ENCODE measurements around the gene FGF4.

Gene FGF4
- total RNA-seq: 0 to 0.09 reads per million in 2 donors

DNA sequence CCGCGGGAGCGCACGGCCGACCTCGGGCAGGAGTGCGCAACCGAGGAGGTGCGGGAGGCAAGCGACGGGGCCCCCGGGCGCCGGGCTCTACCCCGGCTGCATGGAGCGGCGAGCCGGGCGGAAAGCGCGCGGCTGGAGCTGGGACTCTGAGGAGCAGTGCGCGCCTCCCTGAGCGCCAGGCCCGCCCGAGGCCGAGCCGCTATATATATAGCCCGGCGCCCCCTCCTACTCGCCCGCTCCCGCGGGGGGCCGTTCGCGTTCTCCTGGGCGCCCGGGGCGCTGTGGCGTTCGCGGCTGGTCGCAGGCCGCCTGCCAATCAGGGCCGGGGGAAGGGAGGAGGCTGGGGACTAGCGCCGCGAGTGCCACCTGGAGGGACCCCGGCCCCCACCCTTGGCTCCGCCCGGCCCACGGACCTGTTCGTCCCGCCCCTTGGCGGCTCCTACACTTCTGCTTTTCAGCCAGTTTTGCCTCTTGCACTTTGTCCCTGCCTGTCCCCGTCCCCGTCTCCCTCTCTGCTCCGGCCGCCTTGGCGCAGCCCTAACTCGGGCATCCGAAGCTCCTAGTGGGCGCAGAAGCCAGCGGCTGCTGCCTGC is at the start of gene FGF4:
FGF4 (minus strand) TSS at position 179 of the 593 bp plus-strand sequence. CDS start 257 bp downstream, outside the sequence.
- no peak for DNase-seq

DNA sequence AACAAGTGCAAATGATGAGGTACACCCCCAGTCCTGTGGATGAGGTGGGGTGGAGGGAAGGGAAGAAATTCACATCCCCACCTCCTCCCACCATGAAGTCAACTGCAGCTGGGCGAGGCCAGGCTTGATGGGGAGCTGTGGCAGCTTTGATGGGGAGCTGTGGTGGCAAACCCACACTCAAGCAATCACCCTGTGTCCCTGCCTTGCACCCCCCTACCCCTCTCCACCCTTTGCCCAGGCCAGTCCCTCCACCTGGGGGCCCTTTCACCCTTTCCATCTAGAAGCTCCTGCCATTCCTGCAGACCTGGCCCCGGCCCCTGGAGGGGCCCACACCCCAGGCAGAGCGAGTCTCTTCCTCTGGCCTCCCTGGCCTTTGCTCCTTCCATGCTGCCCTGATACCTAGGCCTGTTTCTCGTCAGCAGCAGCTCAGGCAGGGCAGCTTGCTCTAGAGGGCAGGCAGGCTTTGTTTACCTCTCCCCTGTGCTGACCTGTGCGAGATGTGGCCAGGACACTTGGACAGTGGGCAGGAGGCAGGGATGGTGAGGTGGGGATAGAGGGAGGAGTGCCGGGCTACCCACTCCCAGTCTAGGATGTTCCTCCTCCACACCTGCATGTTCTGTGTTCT is 48.6 kb upstream of the FGF4 start:
- DNase-seq: no peak

- no peak for DNase-seq
Observed at GRCh38 chr11:69822676-69823494, 47.7 kb upstream of the FGF4 start.

- no peak for DNase-seq
Observed at GRCh38 chr11:69821511-69822040, 46.4 kb upstream of the FGF4 start.

DNA sequence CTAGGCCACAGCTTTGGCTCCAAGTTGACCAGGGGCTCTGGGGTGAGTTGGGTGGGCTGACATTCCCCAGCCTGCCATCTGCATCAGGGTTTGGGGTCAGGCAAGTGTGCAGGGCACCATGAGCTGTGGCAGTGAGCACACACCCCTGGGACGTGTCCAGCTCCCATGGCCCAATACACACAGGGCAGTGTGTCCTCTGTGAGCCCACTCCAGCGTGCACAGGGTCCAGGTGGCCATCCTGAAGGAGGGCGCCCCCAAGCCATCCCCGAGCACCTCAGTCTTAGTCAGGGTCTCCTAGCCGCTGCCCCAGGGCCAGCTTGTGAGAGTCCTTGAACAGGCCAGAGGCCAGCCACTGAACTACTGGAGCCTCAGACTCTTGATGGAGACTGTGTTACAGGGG is 45.3 kb upstream of the FGF4 start:
- no peak for DNase-seq

- no peak for DNase-seq
Observed at GRCh38 chr11:69819541-69820070, 44.5 kb upstream of the FGF4 start.

- no peak for DNase-seq
Observed at GRCh38 chr11:69818603-69819441, 43.7 kb upstream of the FGF4 start, which contains the start of gene FGF3. Gene FGF3 (minus strand): TSS chr11:69819416. CDS start chr11:69818933, 483 bp downstream.

DNA sequence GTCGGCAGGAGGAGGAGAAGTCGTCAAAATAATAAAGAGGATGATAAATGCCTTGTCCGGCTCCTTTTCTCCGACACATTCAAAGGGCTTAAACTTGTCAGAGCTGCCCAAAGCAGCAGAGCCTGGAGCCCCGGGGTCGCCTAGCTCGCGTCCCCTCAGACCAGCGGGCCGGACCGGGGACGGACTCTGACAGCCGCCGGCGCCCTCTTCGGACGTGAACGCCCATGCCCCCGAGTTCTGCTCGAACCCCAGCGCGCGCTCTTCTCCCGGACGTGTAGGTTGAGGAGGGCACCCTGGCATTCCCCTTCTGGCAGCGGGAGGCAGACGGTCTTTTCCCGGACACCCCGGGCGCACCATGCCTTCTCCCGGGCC is 43.1 kb upstream of the FGF4 start:
- no peak for DNase-seq

- DNase-seq: no peak
Observed at GRCh38 chr11:69817265-69818230, 42.4 kb upstream of the FGF4 start.

DNA sequence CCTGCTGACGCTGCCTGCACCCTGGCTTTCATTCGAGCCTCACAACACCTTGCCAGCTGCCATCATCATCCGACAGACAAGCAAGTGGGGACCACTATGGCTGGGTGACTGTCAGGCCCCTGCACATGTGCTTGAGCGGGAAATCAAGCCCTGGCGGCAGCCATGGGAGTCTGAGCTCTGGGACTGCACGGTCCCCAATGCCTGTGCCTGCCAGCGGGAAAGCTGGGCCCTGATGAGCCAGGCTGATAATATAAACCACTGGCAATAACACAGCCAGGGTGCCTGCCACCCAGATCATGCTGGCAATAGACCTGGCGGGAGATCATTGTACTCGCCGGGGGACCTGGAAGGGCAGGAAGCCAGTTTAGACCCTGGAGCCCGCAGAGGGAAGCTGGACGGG is 41.5 kb upstream of the FGF4 start:
- no peak for DNase-seq

GRCh38 chr11:69815973-69816372 is 40.8 kb upstream of the FGF4 start:
- no peak for DNase-seq

DNA sequence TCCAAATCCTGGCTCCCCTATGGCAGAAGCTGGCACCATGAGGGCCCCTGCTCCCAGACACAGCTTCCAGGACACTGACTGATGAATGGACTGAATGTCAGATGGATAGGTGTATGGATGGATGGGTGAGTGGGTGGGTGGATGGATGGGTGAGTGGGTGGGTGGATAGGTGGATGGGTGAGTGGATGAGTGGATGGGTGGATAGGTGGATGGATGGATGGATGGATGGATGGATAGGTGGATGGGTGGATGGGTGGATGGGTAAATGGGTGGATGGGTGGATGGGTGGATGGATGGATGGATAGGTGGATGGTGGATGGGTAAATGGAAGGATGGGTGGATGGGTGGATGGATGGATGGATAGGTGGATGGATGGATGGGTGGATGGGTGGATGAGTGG is 39.8 kb upstream of the FGF4 start:
- no peak for DNase-seq

DNA sequence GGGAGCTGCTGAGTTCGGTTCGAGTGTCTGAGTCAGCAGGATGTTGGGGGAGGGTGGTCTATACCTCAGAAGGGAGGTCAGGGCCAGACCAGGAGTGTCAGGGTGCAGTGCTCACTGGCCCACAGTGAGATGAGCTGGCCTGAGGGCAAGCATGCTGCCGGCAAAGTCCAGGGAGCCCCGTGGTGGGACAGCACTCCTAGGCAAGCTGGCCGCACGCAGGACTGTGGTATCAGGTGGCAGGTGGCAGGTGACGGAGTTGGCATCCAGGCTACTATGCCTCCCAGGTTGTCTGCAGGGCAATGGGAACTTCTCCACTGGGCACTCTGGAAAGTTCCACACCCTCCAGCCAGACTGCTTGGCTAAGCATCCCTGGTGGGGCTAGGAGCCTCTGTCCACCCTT is 39.3 kb upstream of the FGF4 start:
- DNase-seq: no peak

DNA sequence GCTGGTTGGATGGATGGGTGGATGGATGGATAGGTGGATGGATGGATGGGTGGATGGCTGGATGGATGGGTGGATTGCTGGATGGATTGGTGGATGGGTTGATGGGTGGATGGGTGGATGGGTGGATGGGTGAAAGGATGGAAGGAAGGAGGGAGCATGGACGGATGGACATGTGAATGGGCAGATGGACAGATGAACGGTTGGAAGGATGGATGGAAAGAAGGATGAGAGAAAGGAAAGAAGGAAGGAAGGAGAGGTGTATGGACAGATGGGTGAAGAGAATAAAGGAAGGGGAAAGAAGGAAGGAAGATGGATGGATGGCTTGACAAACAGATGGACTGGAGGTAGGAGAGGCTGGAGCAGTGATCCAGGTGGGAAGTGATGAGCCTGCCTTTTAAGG is 38.7 kb upstream of the FGF4 start:
- no peak for DNase-seq

DNA sequence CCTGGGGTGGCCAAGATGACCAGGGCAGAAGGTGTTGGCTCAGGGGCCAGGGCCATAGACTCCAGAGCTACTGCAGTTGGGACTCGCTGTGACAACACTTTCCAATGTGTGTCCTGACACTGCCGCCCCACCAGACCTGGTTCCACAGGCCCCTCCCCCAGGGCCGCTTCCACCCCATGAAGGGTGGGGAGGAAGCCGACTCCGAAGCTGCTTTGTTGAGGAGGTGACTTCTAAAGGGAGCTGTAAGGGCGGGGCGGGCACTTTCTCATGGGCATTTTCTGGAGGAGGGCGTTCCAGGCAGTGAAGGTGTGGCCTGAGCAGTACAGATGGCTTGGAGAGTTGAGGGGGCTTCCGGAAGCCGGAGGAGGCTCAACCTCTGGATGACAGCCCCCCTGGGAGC is 37.8 kb upstream of the FGF4 start:
- no peak for DNase-seq

DNA sequence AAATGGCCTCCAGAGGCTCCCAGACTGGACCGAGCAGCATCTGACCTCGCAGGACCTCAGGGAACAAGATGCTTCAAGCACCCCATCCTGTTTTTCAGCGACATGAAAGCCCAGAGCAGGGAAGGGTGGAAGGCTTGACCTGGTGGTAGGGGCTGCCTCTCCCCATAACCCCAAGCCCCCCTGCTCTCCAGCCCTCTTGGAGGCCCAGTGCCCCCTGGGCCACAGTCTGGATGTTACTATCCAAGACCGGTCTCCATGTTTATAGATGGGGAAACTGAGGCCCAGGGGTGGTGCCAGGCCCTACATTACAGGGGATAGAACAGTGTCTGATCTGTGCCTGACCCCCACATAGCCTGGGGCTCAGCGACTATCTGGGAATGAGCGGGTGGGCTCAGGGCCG is 37.1 kb upstream of the FGF4 start:
- DNase-seq: no peak

- no peak for DNase-seq
Observed at GRCh38 chr11:69811431-69811830, 36.3 kb upstream of the FGF4 start.

GRCh38 chr11:69810289-69811118 is 35.4 kb upstream of the FGF4 start:
- no peak for DNase-seq

DNA sequence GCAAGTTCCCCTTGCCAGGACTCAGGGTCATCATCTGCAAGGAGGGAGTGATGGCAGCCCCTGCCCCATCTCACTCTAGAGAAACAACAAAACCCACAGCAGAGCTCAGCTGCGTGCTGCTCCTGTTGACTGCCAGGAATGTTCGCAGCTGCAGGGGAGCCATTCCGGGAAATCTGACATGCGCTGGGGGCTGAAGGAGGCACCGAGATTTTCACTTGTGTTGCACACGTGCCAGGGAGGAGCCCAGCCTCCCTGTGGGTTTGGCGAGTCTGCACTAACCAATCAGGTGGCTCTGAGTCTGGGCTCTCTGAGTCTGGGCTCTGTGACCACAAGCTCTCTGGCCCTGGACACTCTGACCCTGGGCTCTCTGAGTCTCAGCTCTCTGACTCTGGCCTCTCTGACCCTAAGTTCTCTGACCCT is 33.5 kb upstream of the FGF4 start:
- DNase-seq: no peak

- no peak for DNase-seq
Observed at GRCh38 chr11:69807106-69807815, 32.1 kb upstream of the FGF4 start.
